NB4 (cell line): ENCODE results near the gene SCRN2.

Experiments used
- DNase-seq: peaks from one replicate; pipeline ENCODE4 v3.0.0; 2010; ENCODE audit warnings: low read depth
- H3K4me3 ChIP-seq: one replicate; pipeline ENCODE4 v1.5.1; 2011; ENCODE audit warnings: mild to moderate bottlenecking, low read depth, low read length, moderate library complexity
- CTCF ChIP-seq: IDR thresholded peaks from one replicate; pipeline ENCODE4 v1.5.1; 2012; ENCODE audit warnings: low read depth, low read length
- MAX ChIP-seq: IDR thresholded peaks from 2 replicates; pipeline ENCODE4 v1.6.1; 2011; ENCODE audit warnings: low read depth, low read length
- MYC ChIP-seq: IDR thresholded peaks from 2 replicates; pipeline ENCODE4 v1.6.1; 2011; ENCODE audit warnings: low read depth, low read length
- POLR2A ChIP-seq: IDR thresholded peaks from 2 replicates; pipeline ENCODE4 v1.6.1; 2011; ENCODE audit warnings: mild to moderate bottlenecking; ENCODE audit not compliant: insufficient read length; ENCODE audit errors: extremely low read depth

Gene SCRN2

GRCh38 chr17:47840742-47841487 lies at the start of gene SCRN2:
SCRN2 (minus strand) TSS chr17:47841273; CDS start chr17:47840843, 430 bp downstream.
- H3K4me3 ChIP-seq: peak within 1 kb of the TSS; percentile 74
- peak; percentile 77 for TF ChIP-seq CTCF
- TF ChIP-seq MAX: peak; percentile 67; the same call in 1 of the 2 replicates
- peak; percentile 70 for TF ChIP-seq MYC
- peak; percentile 60 for TF ChIP-seq POLR2A
- DNase-seq: peak; percentile 87

- H3K4me3 ChIP-seq: no peak overlapping the region
- TF ChIP-seq POLR2A (no peak), CTCF (peak; percentile 90), MYC (no peak), MAX (peak; percentile 45; the same call in 1 of the 2 replicates)
- DNase-seq: peak; percentile 83
Observed at GRCh38 chr17:47889734-47890529, 48.9 kb upstream of the SCRN2 start.

- TF ChIP-seq MAX: no peak
- no peak for DNase-seq
- no peak overlapping the region for H3K4me3 ChIP-seq
Observed at GRCh38 chr17:47888293-47888692, 47.2 kb upstream of the SCRN2 start.

GRCh38 chr17:47884905-47885730 lies 44.0 kb upstream of the SCRN2 start:
- TF ChIP-seq POLR2A (no peak), MYC (no peak), MAX (no peak), CTCF (no peak)

GRCh38 chr17:47884427-47884740 lies 43.3 kb upstream of the SCRN2 start:
- TF ChIP-seq MAX: no peak
- TF ChIP-seq POLR2A: no peak
- no peak for TF ChIP-seq CTCF
- no peak for TF ChIP-seq MYC
- no peak for DNase-seq
- no peak overlapping the region for H3K4me3 ChIP-seq

More at GRCh38 chr17:47884905-47885730, 44.0 kb upstream of the SCRN2 start:
- H3K4me3 ChIP-seq: no peak overlapping the region
- DNase-seq: no peak
